ENCODE data around the gene GSTCD. TPM values are rescaled to one million over a fixed set of nuclear protein-coding genes. Genes with fewer than 3 reads are reported as not detected.

GSTCD gene
- total RNA-seq, 1 donor from 2014 or later = 65.3 TPM

DNA sequence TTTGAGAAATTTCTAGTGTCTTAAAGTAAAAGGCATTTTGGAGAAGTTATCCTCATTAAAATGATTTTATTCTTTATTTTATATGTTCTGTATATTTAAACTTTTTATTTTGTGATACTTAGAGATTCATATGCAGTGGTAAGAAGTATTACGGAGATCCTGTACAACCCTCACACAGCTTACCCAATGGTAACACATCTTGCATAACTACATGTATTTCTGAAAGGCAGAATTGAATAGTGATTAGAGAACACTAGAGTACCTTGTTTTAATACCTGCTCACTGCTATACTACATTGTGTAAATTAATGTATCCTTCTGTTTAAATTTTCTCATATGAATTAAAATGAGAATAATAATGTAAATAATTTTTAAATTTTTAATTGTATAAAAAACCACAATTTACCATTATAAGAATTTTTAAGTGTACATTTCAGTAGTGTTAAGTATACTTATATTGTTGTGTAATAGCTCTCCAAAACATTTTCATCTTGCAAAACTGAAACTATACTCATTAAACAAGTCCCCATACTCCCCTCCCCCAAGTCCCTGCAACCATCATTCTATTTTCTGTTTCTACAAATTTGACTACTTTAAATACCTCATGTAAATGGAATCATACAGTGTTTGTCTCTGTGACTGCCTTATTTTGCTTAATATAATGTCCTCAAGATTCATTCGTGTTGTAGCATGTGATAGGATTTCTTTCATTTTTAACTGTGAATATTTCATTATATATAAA lies 45.5 kb upstream of the GSTCD start:
- no peak overlapping the region for H3K4me3 ChIP-seq
- no peaks in the 10 kb centered on the region for H3K4me1 ChIP-seq
- H3K9me3 ChIP-seq (ENCODE audit: low read depth) = no peaks in the 10 kb centered on the region
- Mint-ChIP-seq H3K27ac (no peak overlapping the region), H3K4me1 (no peaks in the 10 kb centered on the region), H3K9me3 (no peaks in the 10 kb centered on the region), H3K36me3 (no peaks in the 10 kb centered on the region), H3K27me3 (ENCODE audit: insufficient read depth, low read depth) (no peaks in the 10 kb centered on the region), H3K4me3 (no peak overlapping the region)
- H3K79me2 ChIP-seq (ENCODE audit: low read depth) = no peaks in the 10 kb centered on the region
- H3K27me3 ChIP-seq = no peaks in the 10 kb centered on the region
- H3K27ac ChIP-seq = no peak overlapping the region
- no peaks in the 10 kb centered on the region for H3F3A ChIP-seq (ENCODE audit: low read depth)
- H4K20me1 ChIP-seq (ENCODE audit: low read depth) = no peaks in the 10 kb centered on the region
- TF ChIP-seq CTCF (IDR thresholded peaks at IDR 0.05) (no peak), EZH2 (IDR thresholded peaks at IDR 0.05) (no peak), EZH2phosphoT487 (IDR thresholded peaks at IDR 0.05) (no peak)
- no peak overlapping the region for H3K4me2 ChIP-seq
- no peak for DNase-seq (ENCODE audit: low spot score)
- H2AFZ ChIP-seq (replicated peaks) = no peak overlapping the region
- H3K36me3 ChIP-seq = no peaks in the 10 kb centered on the region
- no peak overlapping the region for H3K9ac ChIP-seq

DNA sequence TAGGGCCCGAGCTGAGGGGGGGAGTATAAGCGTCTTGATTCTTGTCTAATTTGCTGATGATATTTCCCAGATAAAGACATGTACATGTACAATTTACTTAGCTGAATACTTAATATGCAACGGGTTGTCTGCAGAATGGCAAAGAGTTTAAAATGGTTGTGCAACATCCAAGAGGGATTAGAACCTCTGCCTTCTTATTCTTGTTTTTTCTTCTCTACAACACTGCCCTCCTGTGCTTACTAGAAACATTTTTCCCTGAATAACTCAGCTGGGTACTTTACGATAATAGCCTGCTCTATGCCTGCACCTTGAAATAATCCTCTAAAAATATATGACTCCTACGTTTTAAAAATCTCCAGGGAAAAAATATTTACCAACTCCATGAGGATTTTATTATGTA lies 41.9 kb upstream of the GSTCD start:
- no peaks in the 10 kb centered on the region for H3F3A ChIP-seq (ENCODE audit: low read depth)
- H4K20me1 ChIP-seq (ENCODE audit: low read depth) = no peaks in the 10 kb centered on the region
- no peaks in the 10 kb centered on the region for H3K4me1 ChIP-seq
- H2AFZ ChIP-seq (replicated peaks) = no peak overlapping the region
- H3K4me2 ChIP-seq = no peak overlapping the region
- no peaks in the 10 kb centered on the region for H3K36me3 ChIP-seq
- Mint-ChIP-seq H3K27me3 (ENCODE audit: insufficient read depth, low read depth) (peaks cover 2% of the 10 kb centered on the region), H3K36me3 (no peaks in the 10 kb centered on the region), H3K4me3 (no peak overlapping the region), H3K9me3 (no peaks in the 10 kb centered on the region), H3K27ac (no peak overlapping the region), H3K4me1 (no peaks in the 10 kb centered on the region)
- H3K9me3 ChIP-seq (ENCODE audit: low read depth) = no peaks in the 10 kb centered on the region
- no peak overlapping the region for H3K9ac ChIP-seq
- peak; percentile 55 for DNase-seq (ENCODE audit: low spot score)
- H3K79me2 ChIP-seq (ENCODE audit: low read depth) = no peaks in the 10 kb centered on the region
- no peaks in the 10 kb centered on the region for H3K27me3 ChIP-seq
- no peak overlapping the region for H3K27ac ChIP-seq
- no peak overlapping the region for H3K4me3 ChIP-seq
- TF ChIP-seq CTCF (IDR thresholded peaks at IDR 0.05) (peak; percentile 61), EZH2 (IDR thresholded peaks at IDR 0.05) (no peak), EZH2phosphoT487 (IDR thresholded peaks at IDR 0.05) (no peak)

DNA sequence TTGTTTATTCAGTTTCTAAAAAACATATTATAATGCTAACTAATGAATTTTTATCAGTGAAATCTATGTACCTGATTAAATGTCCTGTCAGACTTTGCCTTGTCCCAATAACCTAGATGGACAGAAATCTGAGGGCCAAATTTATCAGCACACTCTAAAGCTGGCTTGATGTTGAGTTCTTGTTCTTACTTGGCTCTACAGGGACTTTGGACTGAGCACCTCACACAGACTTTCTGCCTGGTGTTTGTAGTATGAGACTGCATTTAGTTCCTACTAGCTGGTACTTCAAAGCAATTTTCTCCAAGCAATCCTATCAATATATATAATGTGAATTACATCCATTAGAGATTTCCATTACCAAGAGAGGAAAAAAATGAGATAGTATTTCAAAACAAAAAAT lies 37.9 kb upstream of the GSTCD start:
- no peaks in the 10 kb centered on the region for H3K79me2 ChIP-seq (ENCODE audit: low read depth)
- H3K27ac ChIP-seq = no peak overlapping the region
- H3K27me3 ChIP-seq = no peaks in the 10 kb centered on the region
- no peaks in the 10 kb centered on the region for H3K9me3 Mint-ChIP-seq
- no peaks in the 10 kb centered on the region for H3K9me3 ChIP-seq (ENCODE audit: low read depth)
- no peak for DNase-seq (ENCODE audit: low spot score)
- H2AFZ ChIP-seq (replicated peaks) = no peak overlapping the region
- H3K4me3 ChIP-seq = no peak overlapping the region
- H3K9ac ChIP-seq = no peak overlapping the region
- H3K27ac Mint-ChIP-seq = no peak overlapping the region
- no peak overlapping the region for H3K4me2 ChIP-seq
- H3K36me3 ChIP-seq = no peaks in the 10 kb centered on the region
- no peaks in the 10 kb centered on the region for H3F3A ChIP-seq (ENCODE audit: low read depth)
- no peaks in the 10 kb centered on the region for H3K36me3 Mint-ChIP-seq
- TF ChIP-seq EZH2 (IDR thresholded peaks at IDR 0.05) (no peak), EZH2phosphoT487 (IDR thresholded peaks at IDR 0.05) (no peak), CTCF (IDR thresholded peaks at IDR 0.05) (no peak)
- H3K27me3 Mint-ChIP-seq (ENCODE audit: insufficient read depth, low read depth) = peaks cover 4% of the 10 kb centered on the region
- H3K4me3 Mint-ChIP-seq = no peak overlapping the region
- no peaks in the 10 kb centered on the region for H3K4me1 ChIP-seq
- H4K20me1 ChIP-seq (ENCODE audit: low read depth) = no peaks in the 10 kb centered on the region
- no peaks in the 10 kb centered on the region for H3K4me1 Mint-ChIP-seq

All from neural progenitor cell (in vitro differentiated cells).